SK-N-SH treated with all-trans-retinoic acid at 6 μM for 48 hours (cell line): Measurements from ENCODE around the gene ANO10.

ENCODE experiments used
- BACH2 ChIP-seq: fragments of 250-450 bp; sonication (Bioruptor Pico); IDR thresholded peaks from 2 replicates; pipeline ENCODE4 v1.9.0; 2021; ENCODE audit warnings: mild to moderate bottlenecking, borderline replicate concordance
- ISL1 ChIP-seq: fragments of 250-450 bp; sonication (Bioruptor Pico); IDR thresholded peaks from 2 replicates; pipeline ENCODE4 v2.1.2; 2022; ENCODE audit warnings: mild to moderate bottlenecking, moderate library complexity
- ZFP3 ChIP-seq: fragments of 250-450 bp; sonication (Bioruptor Pico); IDR thresholded peaks from 2 replicates; pipeline ENCODE4 v1.5.0; 2020; ENCODE audit warnings: mild to moderate bottlenecking, moderate library complexity
- ZFP30 ChIP-seq: fragments of 450-650 bp; formaldehyde crosslinking; IDR thresholded peaks from 2 replicates; pipeline ENCODE4 v1.5.0; 2022; ENCODE audit warnings: mild to moderate bottlenecking, moderate library complexity

DNA sequence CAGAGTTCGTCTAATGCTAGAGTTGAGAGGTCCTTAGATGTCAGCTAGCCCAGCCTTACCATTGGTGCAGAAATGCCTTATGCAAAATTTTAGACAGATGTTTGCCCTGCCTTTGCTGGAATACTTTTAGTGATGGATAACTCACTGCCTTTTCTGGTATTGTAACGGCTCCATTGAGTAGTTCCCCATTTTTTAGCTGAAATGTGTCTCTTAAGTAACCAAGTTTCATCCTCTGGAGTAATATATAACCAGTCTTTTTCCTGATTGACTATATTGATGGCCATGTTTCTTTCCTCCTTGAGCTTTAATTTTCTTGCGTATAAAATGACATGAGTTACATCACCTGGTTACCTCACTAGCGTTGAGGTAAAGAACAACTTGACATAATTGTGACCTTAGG lies 290.4 kb downstream of the ANO10 start:
- TF ChIP-seq BACH2 (CRISPR knock-in tag) (no peak), ISL1 (CRISPR knock-in tag) (no peak), ZFP30 (CRISPR knock-in tag) (no peak), ZFP3 (CRISPR knock-in tag) (no peak)
